Upper lobe of left lung (tissue), 6 donors: ENCODE measurements around the gene ANHX. TPM values are rescaled to one million over a fixed set of nuclear protein-coding genes. Genes with fewer than 3 reads are reported as not detected.

Experiments
- ATAC-seq, 2 donors: fragments of 200-7000 bp; cut with Tn5 transposase; one replicate each; pipeline ENCODE4 v1.9.1; 2022; ENCODE audit warnings: mild to moderate bottlenecking in 2 of 2, moderate library complexity in 2 of 2; ENCODE audit not compliant: low FRiP score in 2 of 2
- DNase-seq, 2 donors: peaks; one replicate each; pipeline ENCODE4 v3.0.0-alpha.2; 2019 to 2020
- H3K27ac ChIP-seq, 4 donors: fragments of 200-600 bp; sonication (generic); one replicate each; pipeline ENCODE4 v1.5.1; 2016 to 2019
- H3K27me3 ChIP-seq, 4 donors: fragments of 200-600 bp; sonication (generic); one replicate each; pipeline ENCODE4 v1.5.1; 2017 to 2019
- H3K36me3 ChIP-seq, 4 donors: fragments of 200-600 bp; sonication (generic); one replicate each; pipeline ENCODE4 v1.5.1; 2016 to 2019
- H3K4me1 ChIP-seq, 4 donors: fragments of 200-600 bp; sonication (generic); one replicate each; pipeline ENCODE4 v1.5.1; 2018 to 2019
- H3K4me3 ChIP-seq, 4 donors: fragments of 200-600 bp; sonication (generic); one replicate each; pipeline ENCODE4 v1.5.1; 2017 to 2019; ENCODE audit warnings: mild to moderate bottlenecking in 2 of 4, moderate library complexity in 1 of 4
- H3K9me3 ChIP-seq, 4 donors: fragments of 200-600 bp; sonication (generic); one replicate each; pipeline ENCODE4 v1.5.1; 2018 to 2019
- EP300 ChIP-seq, 4 donors: sonication (generic); formaldehyde crosslinking; IDR thresholded peaks; one replicate each; pipeline ENCODE4 v1.5.1; 2017; ENCODE audit warnings: antibody characterized with exemption in 4 of 4, control low read depth in 2 of 4
- POLR2A ChIP-seq, 4 donors: fragments of 450-650 bp; IDR thresholded peaks; one replicate each; pipeline ENCODE4 v1.5.1; 2016 to 2017; ENCODE audit warnings: antibody characterized with exemption in 4 of 4, mild to moderate bottlenecking in 2 of 4
- POLR2AphosphoS5 ChIP-seq, 2 donors: sonication (generic); formaldehyde crosslinking; IDR thresholded peaks; one replicate each; pipeline ENCODE4 v1.5.1; 2017; ENCODE audit warnings: antibody characterized with exemption in 2 of 2
- WGBS, 2 donors: methylation state at CpG; one replicate each; pipeline ENCODE4 v1.1.5; 2017 to 2018; 5-methylcytosine and 5-hydroxymethylcytosine counted together
- total RNA-seq, 6 donors: library from RNA; depleted of rRNA in 4 of 6; stranded (reverse); fragments of >200 nt in 4 of 6; gene quantifications; one replicate each; pipeline versions ENCODE4 v1.1.0 to v1.2.1, GENCODE V29; 2016 to 2021
- TF ChIP-seq, protein P1 (sequence below), 6 experiments: fragments of 450-650 bp in 4 of 6; fragments of 200-600 bp in 2 of 6; sonication (generic) in 2 of 6; IDR thresholded peaks; one replicate each; pipeline ENCODE4 v1.5.1; 2016 to 2019; ENCODE audit warnings: antibody characterized with exemption in 6 of 6
- donor health status: DM: no; HTN: no; CAD: no; lungs with moderate emphysema.
- donor health status: DM: no; HTN: yes; CAD: no; lungs with severe emphysema.

ANHX gene
- total RNA-seq, 6 donors from 2014 or later = not detected

DNA sequence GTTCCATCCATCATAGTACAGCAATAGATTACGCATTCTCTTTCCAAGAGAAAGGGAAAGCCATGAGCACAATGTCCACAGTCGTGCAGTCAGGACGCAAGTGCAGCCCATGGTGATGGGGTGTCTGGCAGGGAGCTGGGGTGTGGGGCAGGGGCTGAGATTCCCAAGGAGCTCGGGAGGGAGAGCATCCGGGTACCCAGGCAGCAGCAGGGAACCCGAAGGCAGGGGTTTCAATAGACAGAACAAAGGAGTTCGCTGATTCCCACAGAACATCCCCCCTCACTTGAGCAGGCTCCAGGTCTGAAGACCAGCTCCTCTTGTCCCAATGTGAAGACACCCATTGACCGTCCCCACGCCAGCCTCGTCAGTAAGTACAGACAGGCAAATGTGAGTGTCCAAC is 13.5 kb downstream of the ANHX start:
- H3K27me3 ChIP-seq = no peaks in the 10 kb centered on the region
- no peak overlapping the region for H3K4me3 ChIP-seq
- no peak for DNase-seq
- TF ChIP-seq EP300 (IDR thresholded peaks at IDR 0.05) = no peak
- no peak for TF ChIP-seq POLR2A (IDR thresholded peaks at IDR 0.05)
- TF ChIP-seq POLR2AphosphoS5 (IDR thresholded peaks at IDR 0.05) = no peak
- TF ChIP-seq, protein P1, sequence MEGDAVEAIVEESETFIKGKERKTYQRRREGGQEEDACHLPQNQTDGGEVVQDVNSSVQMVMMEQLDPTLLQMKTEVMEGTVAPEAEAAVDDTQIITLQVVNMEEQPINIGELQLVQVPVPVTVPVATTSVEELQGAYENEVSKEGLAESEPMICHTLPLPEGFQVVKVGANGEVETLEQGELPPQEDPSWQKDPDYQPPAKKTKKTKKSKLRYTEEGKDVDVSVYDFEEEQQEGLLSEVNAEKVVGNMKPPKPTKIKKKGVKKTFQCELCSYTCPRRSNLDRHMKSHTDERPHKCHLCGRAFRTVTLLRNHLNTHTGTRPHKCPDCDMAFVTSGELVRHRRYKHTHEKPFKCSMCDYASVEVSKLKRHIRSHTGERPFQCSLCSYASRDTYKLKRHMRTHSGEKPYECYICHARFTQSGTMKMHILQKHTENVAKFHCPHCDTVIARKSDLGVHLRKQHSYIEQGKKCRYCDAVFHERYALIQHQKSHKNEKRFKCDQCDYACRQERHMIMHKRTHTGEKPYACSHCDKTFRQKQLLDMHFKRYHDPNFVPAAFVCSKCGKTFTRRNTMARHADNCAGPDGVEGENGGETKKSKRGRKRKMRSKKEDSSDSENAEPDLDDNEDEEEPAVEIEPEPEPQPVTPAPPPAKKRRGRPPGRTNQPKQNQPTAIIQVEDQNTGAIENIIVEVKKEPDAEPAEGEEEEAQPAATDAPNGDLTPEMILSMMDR (IDR thresholded peaks at IDR 0.05) = no peak
- H3K27ac ChIP-seq = no peak overlapping the region
- H3K4me1 ChIP-seq = no peaks in the 10 kb centered on the region
- no peak for ATAC-seq
- 85 to 90% methylated on average over 10 of the region's 10 CpGs for WGBS, 2 donors
- H3K9me3 ChIP-seq = peaks cover 0 to 56% (median 11%) of the 10 kb centered on the region in 4 donors
- no peaks in the 10 kb centered on the region for H3K36me3 ChIP-seq

GRCh38 chr12:133221241-133221640 is 14.4 kb downstream of the ANHX start:
- Histone ChIP-seq H3K4me3 (no peak overlapping the region), H3K4me1 (no peaks in the 10 kb centered on the region), H3K36me3 (no peaks in the 10 kb centered on the region), H3K27ac (no peak overlapping the region), H3K9me3 (peaks cover 0 to 63% (median 20%) of the 10 kb centered on the region in 4 donors), H3K27me3 (no peaks in the 10 kb centered on the region)
- DNase-seq (no peak), ATAC-seq (no peak)
- no peak for TF ChIP-seq EP300 (IDR thresholded peaks at IDR 0.05)
- TF ChIP-seq POLR2A (IDR thresholded peaks at IDR 0.05) = no peak
- TF ChIP-seq POLR2AphosphoS5 (IDR thresholded peaks at IDR 0.05) = no peak
- TF ChIP-seq, protein P1 (IDR thresholded peaks at IDR 0.05) = no peak
- WGBS, 2 donors = 87% methylated on average over 16 of the region's 16 CpGs; no CpG with 5 or more reads in 1 of the 2 donors

- DNase-seq = no peak
These were observed 15.2 kb downstream of the ANHX start for GRCh38 chr12:133220521-133220920.

GRCh38 chr12:133217219-133217618 is 18.5 kb downstream of the ANHX start:
- Histone ChIP-seq H3K36me3 (no peaks in the 10 kb centered on the region), H3K27ac (no peak overlapping the region), H3K9me3 (peaks cover 23 to 95% (median 52%) of the 10 kb centered on the region in 4 donors), H3K27me3 (no peaks in the 10 kb centered on the region), H3K4me3 (no peak overlapping the region), H3K4me1 (no peaks in the 10 kb centered on the region)
- no peak for TF ChIP-seq POLR2AphosphoS5 (IDR thresholded peaks at IDR 0.05)
- no peak for TF ChIP-seq POLR2A (IDR thresholded peaks at IDR 0.05)
- TF ChIP-seq, protein P1 (IDR thresholded peaks at IDR 0.05) = no peak
- TF ChIP-seq EP300 (IDR thresholded peaks at IDR 0.05) = no peak
- WGBS, 2 donors = 60 to 75% methylated on average over 1 to 3 of the region's 3 CpGs
- no peak for ATAC-seq
- no peak for DNase-seq

More at GRCh38 chr12:133220521-133220920, 15.2 kb downstream of the ANHX start:
- Histone ChIP-seq H3K4me1 (no peaks in the 10 kb centered on the region), H3K4me3 (no peak overlapping the region), H3K36me3 (no peaks in the 10 kb centered on the region), H3K27ac (no peak overlapping the region), H3K27me3 (no peaks in the 10 kb centered on the region), H3K9me3 (peaks cover 0 to 70% (median 25%) of the 10 kb centered on the region in 4 donors)
- ATAC-seq = no peak
- WGBS, 2 donors = 88 to 100% methylated on average over 1 to 6 of the region's 6 CpGs
- no peak for TF ChIP-seq POLR2A (IDR thresholded peaks at IDR 0.05)
- no peak for TF ChIP-seq POLR2AphosphoS5 (IDR thresholded peaks at IDR 0.05)
- TF ChIP-seq EP300 (IDR thresholded peaks at IDR 0.05) = no peak
- TF ChIP-seq, protein P1 (IDR thresholded peaks at IDR 0.05) = no peak

DNA sequence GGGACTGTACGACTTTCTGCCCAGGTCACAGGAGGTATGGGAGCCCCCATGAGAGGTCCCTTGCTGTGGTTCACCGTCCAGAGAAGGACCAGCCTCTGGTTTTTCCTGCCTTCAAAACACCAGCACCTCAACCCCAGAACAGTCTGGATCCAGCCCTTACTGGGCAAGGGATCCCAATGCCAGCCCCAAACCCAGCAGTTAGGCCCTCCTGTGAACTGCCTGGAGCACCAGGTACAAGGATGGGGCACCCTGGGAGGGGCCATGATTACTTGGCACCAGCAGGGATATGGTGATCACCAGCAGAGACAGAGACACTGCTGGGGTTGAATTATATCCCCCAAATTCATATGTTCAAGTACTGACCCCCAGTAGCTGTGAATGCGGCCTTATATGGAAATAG is 20.0 kb downstream of the ANHX start:
- DNase-seq (no peak), ATAC-seq (no peak)
- 83 to 95% methylated on average over 1 to 3 of the region's 3 CpGs for WGBS, 2 donors
- no peak for TF ChIP-seq POLR2AphosphoS5 (IDR thresholded peaks at IDR 0.05)
- TF ChIP-seq, protein P1 (IDR thresholded peaks at IDR 0.05) = no peak
- no peak for TF ChIP-seq EP300 (IDR thresholded peaks at IDR 0.05)
- TF ChIP-seq POLR2A (IDR thresholded peaks at IDR 0.05) = no peak
- Histone ChIP-seq H3K36me3 (no peaks in the 10 kb centered on the region), H3K27me3 (no peaks in the 10 kb centered on the region), H3K27ac (no peak overlapping the region), H3K4me3 (no peak overlapping the region), H3K9me3 (peaks cover 35 to 96% (median 67%) of the 10 kb centered on the region in 4 donors), H3K4me1 (no peaks in the 10 kb centered on the region)
